K562 (cell line): ENCODE results near the gene CDC42EP5. TPM values are rescaled to one million over a fixed set of nuclear protein-coding genes. Genes with fewer than 3 reads are reported as not detected.

ENCODE experiments used
- ATAC-seq: fragments of 200-7000 bp; cut with Tn5 transposase; 3 replicates; pipeline ENCODE4 v1.9.1; 2020; ENCODE audit warnings: moderate library complexity
- BruUV-seq: library from RNA; stranded (reverse); fragments of 400-500 nt; replicated peaks from 2 replicates; lab custom pipeline; 2021; lab: Mats Ljungman, UMichigan
- CTCF ChIA-PET: fragments of 300-600 bp; formaldehyde crosslinking; extraction: SDS; loops from one replicate; lab custom pipeline; 2021; ENCODE audit warnings: low intra/inter-chr PET ratio; lab: Yijun Ruan, JAX
- POLR2A ChIA-PET: fragments of 300-600, 350-650 bp; sonication (Branson Sonifier 250); formaldehyde crosslinking; extraction: SDS; loops from one replicate; lab custom pipeline; 2021; ENCODE audit warnings: antibody characterized with exemption, inconsistent platforms; lab: Yijun Ruan, JAX
- DNase-seq, 4 experiments: peaks; one replicate each; pipeline versions ENCODE4 v3.0.0 to v3.0.0-alpha.2; 2011 to 2018; ENCODE audit warnings: low spot score in 3 of 4, mixed read lengths in 3 of 4; ENCODE audit errors: extremely low read depth in 1 of 4
- FAIRE-seq: peaks from 2 replicates; lab custom pipeline; 2011; peaks lifted over from hg19 to GRCh38; lab: Jason Lieb, UNC
- H2AFZ ChIP-seq: 2 replicates; pipeline ENCODE4 v1.6.0; 2011; ENCODE audit warnings: low read depth, low read length, control low read depth, inconsistent platforms
- H3K27ac ChIP-seq: fragments of 200-600 bp; 3 replicates; pipeline ENCODE4 v1.8.0; 2011; ENCODE audit warnings: low read depth, mild to moderate bottlenecking, control low read depth, inconsistent platforms, low read length, moderate library complexity, mixed read lengths; ENCODE audit errors: extremely low read depth
- H3K27me3 ChIP-seq, 2 experiments: fragments of 300-600 bp in 1 of 2; 2 replicates in 1 of 2; 3 replicates in 1 of 2; pipeline versions ENCODE4 v1.6.0 to v1.8.0; 2011; ENCODE audit warnings: inconsistent platforms in 2 of 2, low read length in 2 of 2, mild to moderate bottlenecking in 1 of 2, mixed read lengths in 1 of 2, moderate library complexity in 1 of 2; ENCODE audit not compliant: control insufficient read depth in 2 of 2, insufficient read depth in 2 of 2
- H3K36me3 ChIP-seq: fragments of 300-600 bp; 3 replicates; pipeline ENCODE4 v1.8.0; 2011; ENCODE audit warnings: mild to moderate bottlenecking, low read length, inconsistent platforms; ENCODE audit not compliant: control insufficient read depth, insufficient read depth
- H3K4me1 ChIP-seq, 2 experiments: fragments of 200-600 bp in 1 of 2; replicated peaks in 1 of 2; 2 replicates in 1 of 2; 3 replicates in 1 of 2; pipeline versions ENCODE4 v1.5.1 to v1.8.0; 2011; ENCODE audit warnings: inconsistent platforms in 2 of 2, low read length in 2 of 2, mild to moderate bottlenecking in 1 of 2, mixed read lengths in 1 of 2, moderate library complexity in 1 of 2; ENCODE audit not compliant: control insufficient read depth in 2 of 2, insufficient read depth in 2 of 2
- H3K4me2 ChIP-seq: 2 replicates; pipeline ENCODE4 v1.6.1; 2011; ENCODE audit warnings: low read length, control low read depth, inconsistent platforms, mixed read lengths; ENCODE audit not compliant: insufficient read depth
- H3K4me3 ChIP-seq: fragments of 200-600 bp; sonication (generic), shearing (Covaris generic); 2 replicates; pipeline ENCODE4 v1.5.1; 2016; ENCODE audit warnings: control low read depth, inconsistent platforms
- H3K79me2 ChIP-seq: fragments of 200-600 bp; 3 replicates; pipeline ENCODE4 v1.8.0; 2011; ENCODE audit warnings: low read length, inconsistent platforms; ENCODE audit not compliant: control insufficient read depth, insufficient read depth
- H3K9ac ChIP-seq, 2 experiments: 2 replicates each; pipeline versions ENCODE4 v1.6.0 to v1.6.1; 2011; ENCODE audit warnings: low read depth in 2 of 2, low read length in 2 of 2, control low read depth in 1 of 2, inconsistent platforms in 1 of 2, mild to moderate bottlenecking in 1 of 2, mixed read lengths in 1 of 2; ENCODE audit not compliant: insufficient read depth in 1 of 2
- H3K9me1 ChIP-seq: one replicate; pipeline ENCODE4 v1.6.0; 2011; ENCODE audit warnings: inconsistent platforms, mild to moderate bottlenecking, low read length, moderate library complexity; ENCODE audit not compliant: control insufficient read depth, insufficient read depth
- H3K9me3 ChIP-seq: replicated peaks from 2 replicates; pipeline ENCODE4 v1.5.1; 2011; ENCODE audit warnings: low read depth, low read length, inconsistent platforms; ENCODE audit not compliant: control insufficient read depth, insufficient read depth
- H4K20me1 ChIP-seq: replicated peaks from 2 replicates; pipeline ENCODE4 v1.6.1; 2011; ENCODE audit warnings: low read length, inconsistent platforms, mixed read lengths; ENCODE audit not compliant: control insufficient read depth, insufficient read depth
- EHMT2 ChIP-seq: fragments of 450-650 bp; IDR thresholded peaks from 2 replicates; pipeline ENCODE4 v1.6.1; 2018; ENCODE audit warnings: antibody characterized with exemption
- GTF2E2 ChIP-seq: fragments of 200-800 bp; sonication (Bioruptor generic); IDR thresholded peaks from 2 replicates; pipeline ENCODE4 v1.6.1; 2016; ENCODE audit warnings: missing genetic modification characterization, missing compliant biosample characterization
- PTBP1 ChIP-seq: fragments of 200-400 bp; formaldehyde crosslinking; IDR thresholded peaks from 2 replicates; pipeline ENCODE4 v1.6.1; 2017; ENCODE audit warnings: low read depth, low read length
- SP1 ChIP-seq: sonication (generic); formaldehyde crosslinking; IDR thresholded peaks from 2 replicates; pipeline ENCODE4 v1.8.1; 2022; ENCODE audit warnings: mild to moderate bottlenecking, missing genetic modification reagents
- TEAD1 ChIP-seq, 2 experiments: fragments of 450-650 bp in 1 of 2; sonication (generic) in 1 of 2; formaldehyde crosslinking; IDR thresholded peaks; 2 replicates each; pipeline versions ENCODE4 v1.4.0 to v1.8.0; 2020 to 2022; ENCODE audit warnings: mild to moderate bottlenecking in 2 of 2, missing genetic modification reagents in 1 of 2
- ZHX1 ChIP-seq: fragments of 150-350 bp; conservative IDR thresholded peaks from 2 replicates; pipeline ENCODE4 v1.6.1; 2014; ENCODE audit warnings: low read length
- ZNF224 ChIP-seq: sonication (generic); formaldehyde crosslinking; IDR thresholded peaks from 2 replicates; pipeline ENCODE4 v1.8.0; 2022; ENCODE audit warnings: mild to moderate bottlenecking, missing genetic modification reagents
- ZNF3 ChIP-seq: fragments of 250-450 bp; sonication (Bioruptor Pico); IDR thresholded peaks from 2 replicates; pipeline ENCODE4 v1.5.0; 2021; ENCODE audit warnings: mild to moderate bottlenecking, moderate library complexity
- WGBS: fragments of 100-300 bp; shearing (Covaris generic); methylation state at CpG from one replicate; pipeline ENCODE4 v1.1.6; 2016; ENCODE audit warnings: low coverage, mixed read lengths; ENCODE audit not compliant: insufficient coverage; ENCODE audit errors: missing lambda C conversion rate; 5-methylcytosine and 5-hydroxymethylcytosine counted together
- in situ Hi-C: fragments of 300-500 bp; cut with MboI; formaldehyde crosslinking; loops from 4 replicates; pipeline ENCODE4 v1.15.0; 2018; ENCODE audit warnings: inconsistent platforms, mixed read lengths
- intact Hi-C: fragments of 100-400 bp; cut with micrococcal nuclease; formaldehyde crosslinking; loops from 2 replicates; pipeline ENCODE4 v1.14.2; 2022
- polyA plus RNA-seq, 8 experiments: library from polyadenylated mRNA; depleted of rRNA in 4 of 8; stranded (reverse) in 5 of 8; unstranded in 3 of 8; fragments of >200 nt; fragmentation: Nextera tagmentation in 2 of 8; fragmentation: Illumina TruSeq in 1 of 8; extraction: Ambion mirVana in 2 of 8; extraction: Trizol in 1 of 8; gene quantifications; 2 replicates each; pipeline versions ENCODE4 v1.2.1 to v1.2.3, GENCODE V29; 2011 to 2014; ENCODE audit warnings: inconsistent platforms in 1 of 8, missing spikeins in 1 of 8
- total RNA-seq, 7 experiments: library from RNA; depleted of rRNA in 6 of 7; stranded (reverse); fragments of >200 nt in 6 of 7; fragmentation: Illumina TruSeq in 2 of 7; extraction: Trizol in 2 of 7; gene quantifications; 2 replicates each; pipeline versions ENCODE4 v1.2.1 to v1.2.3, GENCODE V29; 2011 to 2021; ENCODE audit warnings: low replicate concordance in 1 of 7
- TF ChIP-seq, protein P1 (sequence below), 2 experiments: fragments of 450-650 bp; IDR thresholded peaks; 2 replicates each; pipeline ENCODE4 v1.6.1; 2016; ENCODE audit warnings: mild to moderate bottlenecking in 2 of 2, borderline replicate concordance in 1 of 2, low read depth in 1 of 2, moderate library complexity in 1 of 2
- TF ChIP-seq, protein P2 (sequence below): fragments of 450-650 bp; formaldehyde crosslinking; IDR thresholded peaks from 2 replicates; pipeline ENCODE4 v1.4.0; 2020; ENCODE audit warnings: mild to moderate bottlenecking

Gene CDC42EP5
- total and polyA plus RNA-seq, 9 of the 15 experiments (the other 6 are each of a cell fraction or from before 2014, with no cell fraction given) = 0.15 to 0.38 TPM; not detected in 7

- no peaks in the 10 kb centered on the region for H3K79me2 ChIP-seq
- ATAC-seq (no peak), FAIRE-seq (no peak), DNase-seq (no peak)
- H3K9me1 ChIP-seq = no peaks in the 10 kb centered on the region
- no peaks in the 10 kb centered on the region for H3K36me3 ChIP-seq
- H2AFZ ChIP-seq = no peak overlapping the region
- TF ChIP-seq, protein P1, sequence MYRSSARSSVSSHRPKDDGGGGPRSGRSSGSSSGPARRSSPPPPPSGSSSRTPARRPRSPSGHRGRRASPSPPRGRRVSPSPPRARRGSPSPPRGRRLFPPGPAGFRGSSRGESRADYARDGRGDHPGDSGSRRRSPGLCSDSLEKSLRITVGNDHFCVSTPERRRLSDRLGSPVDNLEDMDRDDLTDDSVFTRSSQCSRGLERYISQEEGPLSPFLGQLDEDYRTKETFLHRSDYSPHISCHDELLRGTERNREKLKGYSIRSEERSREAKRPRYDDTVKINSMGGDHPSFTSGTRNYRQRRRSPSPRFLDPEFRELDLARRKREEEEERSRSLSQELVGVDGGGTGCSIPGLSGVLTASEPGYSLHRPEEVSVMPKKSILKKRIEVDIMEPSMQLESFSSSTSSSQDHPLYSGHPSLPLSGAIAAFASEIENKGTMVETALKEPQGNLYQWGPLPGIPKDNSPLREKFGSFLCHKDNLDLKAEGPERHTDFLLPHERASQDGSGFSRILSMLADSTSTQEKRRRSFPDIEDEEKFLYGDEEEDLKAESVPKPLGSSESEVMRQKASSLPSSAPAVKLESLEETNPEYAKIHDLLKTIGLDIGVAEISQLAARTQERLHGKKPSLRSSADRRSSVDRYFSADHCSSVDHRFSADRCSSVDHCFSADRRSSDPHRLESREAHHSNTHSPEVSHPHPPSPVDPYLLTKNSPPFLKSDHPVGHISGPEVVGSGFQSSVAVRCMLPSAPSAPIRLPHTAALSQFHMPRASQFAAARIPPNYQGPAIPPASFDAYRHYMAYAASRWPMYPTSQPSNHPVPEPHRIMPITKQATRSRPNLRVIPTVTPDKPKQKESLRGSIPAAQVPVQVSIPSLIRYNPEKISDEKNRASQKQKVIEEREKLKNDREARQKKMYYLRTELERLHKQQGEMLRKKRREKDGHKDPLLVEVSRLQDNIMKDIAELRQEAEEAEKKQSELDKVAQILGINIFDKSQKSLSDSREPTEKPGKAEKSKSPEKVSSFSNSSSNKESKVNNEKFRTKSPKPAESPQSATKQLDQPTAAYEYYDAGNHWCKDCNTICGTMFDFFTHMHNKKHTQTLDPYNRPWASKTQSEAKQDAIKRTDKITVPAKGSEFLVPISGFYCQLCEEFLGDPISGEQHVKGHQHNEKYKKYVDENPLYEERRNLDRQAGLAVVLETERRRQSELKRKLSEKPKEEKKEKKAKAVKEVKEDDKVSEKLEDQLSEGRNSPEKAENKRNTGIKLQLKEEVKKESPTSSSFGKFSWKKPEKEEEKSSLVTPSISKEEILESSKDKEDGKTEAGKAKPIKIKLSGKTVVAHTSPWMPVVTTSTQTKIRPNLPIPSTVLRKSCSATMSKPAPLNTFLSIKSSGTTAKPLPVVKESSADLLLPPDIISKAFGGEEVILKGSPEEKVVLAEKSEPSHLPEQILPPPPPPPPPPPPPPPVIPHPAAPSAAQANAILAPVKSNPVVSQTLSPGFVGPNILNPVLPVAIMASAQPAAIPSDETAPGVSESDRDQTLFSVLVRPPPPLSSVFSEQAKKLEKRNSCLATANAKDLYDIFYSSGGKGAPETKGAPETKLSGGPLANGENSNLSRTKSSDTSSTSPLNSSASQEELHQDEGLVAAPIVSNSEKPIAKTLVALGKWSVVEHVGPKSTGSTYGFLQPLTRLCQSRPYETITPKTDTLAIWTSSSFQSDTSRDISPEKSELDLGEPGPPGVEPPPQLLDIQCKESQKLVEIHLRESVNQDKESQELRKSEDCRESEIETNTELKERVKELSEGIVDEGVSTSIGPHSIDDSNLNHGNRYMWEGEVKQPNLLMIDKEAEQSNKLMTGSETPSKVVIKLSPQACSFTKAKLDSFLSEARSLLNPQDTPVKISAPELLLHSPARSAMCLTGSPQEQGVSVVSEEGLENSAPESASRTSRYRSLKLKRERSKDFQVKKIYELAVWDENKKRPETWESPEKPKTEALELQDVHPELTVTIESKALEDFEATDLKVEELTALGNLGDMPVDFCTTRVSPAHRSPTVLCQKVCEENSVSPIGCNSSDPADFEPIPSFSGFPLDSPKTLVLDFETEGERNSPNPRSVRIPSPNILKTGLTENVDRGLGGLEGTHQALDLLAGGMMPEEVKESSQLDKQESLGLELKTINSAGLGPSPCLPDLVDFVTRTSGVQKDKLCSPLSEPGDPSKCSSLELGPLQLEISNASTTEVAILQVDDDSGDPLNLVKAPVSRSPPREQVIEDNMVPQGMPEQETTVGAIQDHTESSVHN (IDR thresholded peaks at IDR 0.05; ENCODE audit: borderline replicate concordance in 1 of 2, low read depth in 1 of 2) = no peak
- TF ChIP-seq ZNF224 (CRISPR knock-in tag) (no peak), PTBP1 (no peak), GTF2E2 (no peak), EHMT2 (no peak), ZNF3 (CRISPR knock-in tag) (no peak), ZHX1 (no peak), TEAD1 (CRISPR knock-in tag; IDR thresholded peaks at IDR 0.05) (no peak), SP1 (CRISPR knock-in tag) (no peak)
- TF ChIP-seq, protein P2, sequence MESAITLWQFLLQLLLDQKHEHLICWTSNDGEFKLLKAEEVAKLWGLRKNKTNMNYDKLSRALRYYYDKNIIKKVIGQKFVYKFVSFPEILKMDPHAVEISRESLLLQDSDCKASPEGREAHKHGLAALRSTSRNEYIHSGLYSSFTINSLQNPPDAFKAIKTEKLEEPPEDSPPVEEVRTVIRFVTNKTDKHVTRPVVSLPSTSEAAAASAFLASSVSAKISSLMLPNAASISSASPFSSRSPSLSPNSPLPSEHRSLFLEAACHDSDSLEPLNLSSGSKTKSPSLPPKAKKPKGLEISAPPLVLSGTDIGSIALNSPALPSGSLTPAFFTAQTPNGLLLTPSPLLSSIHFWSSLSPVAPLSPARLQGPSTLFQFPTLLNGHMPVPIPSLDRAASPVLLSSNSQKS = no peak
- WGBS = 6% methylated on average over 6 of the region's 6 CpGs
- no peak overlapping the region for H3K4me3 ChIP-seq
- in situ Hi-C loops (no loop called here), intact Hi-C loops (no loop called here)
- H4K20me1 ChIP-seq = no peaks in the 10 kb centered on the region; the same call in 1 of the 2 replicates
- peaks cover 3 to 15% of the 10 kb centered on the region in 2 experiments; a peak in 3 of 5 replicates for H3K4me1 ChIP-seq
- peaks cover 4 to 32% of the 10 kb centered on the region in 2 experiments; a peak in 4 of 5 replicates for H3K27me3 ChIP-seq
- BruUV-seq = no TSS peak
- no peaks in the 10 kb centered on the region for H3K9me3 ChIP-seq
- no peak overlapping the region for H3K9ac ChIP-seq
- no peak overlapping the region for H3K4me2 ChIP-seq
- H3K27ac ChIP-seq = no peak overlapping the region
- ChIA-PET POLR2A (no interaction called here), CTCF (no interaction called here)
Observed at GRCh38 chr19:54521860-54522513, 48.9 kb upstream of the CDC42EP5 start.
